GM12878 (cell line): ENCODE measurements around the gene MDGA2. TPM values are rescaled to one million over a fixed set of nuclear protein-coding genes. Genes with fewer than 3 reads are reported as not detected.

ENCODE experiments used
- ATAC-seq: fragments of 200-7000 bp; cut with Tn5 transposase; 3 replicates; pipeline ENCODE4 v1.9.1; 2020; ENCODE audit warnings: mild to moderate bottlenecking, moderate library complexity
- BruUV-seq: library from RNA; stranded (reverse); fragments of 400-500 nt; replicated peaks from 2 replicates; lab custom pipeline; 2021; lab: Mats Ljungman, UMichigan
- CTCF ChIA-PET: fragments of 300-600 bp; sonication (Branson Sonifier 250); formaldehyde crosslinking; extraction: SDS; loops from one replicate; lab custom pipeline; 2021; ENCODE audit warnings: inconsistent platforms; lab: Yijun Ruan, JAX
- POLR2A ChIA-PET: fragments of 350-600 bp; formaldehyde crosslinking; extraction: SDS; loops from one replicate; lab custom pipeline; 2021; ENCODE audit warnings: inconsistent platforms; lab: Charles Lee
- RAD21 ChIA-PET: fragments of 300-600 bp; sonication (Branson Sonifier 250); formaldehyde crosslinking; loops from one replicate; lab custom pipeline; 2023; ENCODE audit warnings: antibody characterized with exemption; ENCODE audit not compliant: unreplicated experiment; lab: Charles Lee
- SMC1A ChIA-PET: fragments of 300-600 bp; sonication (Branson Sonifier 250); formaldehyde crosslinking; loops from one replicate; lab custom pipeline; 2023; ENCODE audit not compliant: unreplicated experiment, uncharacterized antibody; lab: Charles Lee
- DNase-seq: peaks from one replicate; pipeline ENCODE4 v3.0.0-alpha.2; 2011; ENCODE audit warnings: low read depth, low spot score
- FAIRE-seq: peaks from 3 replicates; lab custom pipeline; 2011; peaks lifted over from hg19 to GRCh38; lab: Jason Lieb, UNC
- H2AFZ ChIP-seq: 2 replicates; pipeline ENCODE4 v1.6.0; 2011; ENCODE audit warnings: low read depth, low read length, control low read depth; ENCODE audit not compliant: control insufficient read depth
- H3K27ac ChIP-seq: 2 replicates; pipeline ENCODE4 v1.5.1; 2011; ENCODE audit warnings: control low read depth; ENCODE audit not compliant: control insufficient read depth, insufficient read depth
- H3K27me3 ChIP-seq, 2 experiments: replicated peaks in 1 of 2; 2 replicates each; pipeline versions ENCODE4 v1.6.0 to v1.6.1; 2011; ENCODE audit warnings: low read length in 1 of 2; ENCODE audit not compliant: control insufficient read depth in 2 of 2, insufficient read depth in 2 of 2
- H3K36me3 ChIP-seq, 2 experiments: 2 replicates each; pipeline ENCODE4 v1.5.1; 2011; ENCODE audit warnings: low read length in 1 of 2; ENCODE audit not compliant: control insufficient read depth in 2 of 2, insufficient read depth in 2 of 2
- H3K4me1 ChIP-seq: 2 replicates; pipeline ENCODE4 v1.6.1; 2011; ENCODE audit warnings: mild to moderate bottlenecking, low read length, moderate library complexity, mixed read lengths; ENCODE audit not compliant: control insufficient read depth, insufficient read depth
- H3K4me2 ChIP-seq: 2 replicates; pipeline ENCODE4 v1.6.0; 2011; ENCODE audit warnings: control low read depth; ENCODE audit not compliant: control insufficient read depth, insufficient read depth
- H3K4me3 ChIP-seq: fragments of 200-600 bp; sonication (generic); 2 replicates; pipeline ENCODE4 v1.5.1; 2016
- H3K79me2 ChIP-seq: 2 replicates; pipeline ENCODE4 v1.6.0; 2011; ENCODE audit warnings: low read length; ENCODE audit not compliant: control insufficient read depth, insufficient read depth
- H3K9ac ChIP-seq: 2 replicates; pipeline ENCODE4 v1.8.0; 2011; ENCODE audit warnings: low read length, control low read depth, mixed read lengths; ENCODE audit not compliant: control insufficient read depth, insufficient read depth
- H3K9me3 ChIP-seq: replicated peaks from 3 replicates; pipeline ENCODE4 v1.5.1; 2011; ENCODE audit warnings: mild to moderate bottlenecking, low read length; ENCODE audit not compliant: control insufficient read depth, insufficient read depth
- H4K20me1 ChIP-seq: 2 replicates; pipeline ENCODE4 v1.6.0; 2011; ENCODE audit not compliant: control insufficient read depth, insufficient read depth
- BCL11A ChIP-seq: IDR thresholded peaks from 2 replicates; pipeline ENCODE4 v1.6.1; 2011; ENCODE audit warnings: low read depth, low read length
- BCL3 ChIP-seq: IDR thresholded peaks from 2 replicates; pipeline ENCODE4 v1.6.1; 2011; ENCODE audit warnings: borderline replicate concordance, low read depth, mild to moderate bottlenecking, moderate library complexity, low read length; ENCODE audit not compliant: insufficient read depth, poor library complexity, severe bottlenecking
- BCLAF1 ChIP-seq: fragments of 450-650 bp; IDR thresholded peaks from 2 replicates; pipeline ENCODE4 v1.6.1; 2017; ENCODE audit warnings: antibody characterized with exemption, mild to moderate bottlenecking, moderate library complexity
- IRF4 ChIP-seq: IDR thresholded peaks from 2 replicates; pipeline ENCODE4 v1.6.1; 2011; ENCODE audit warnings: low read depth, low read length
- POLR2AphosphoS5 ChIP-seq: IDR thresholded peaks from 2 replicates; pipeline ENCODE4 v1.6.1; 2011; ENCODE audit warnings: mild to moderate bottlenecking, low read length, inconsistent platforms
- SKIL ChIP-seq: fragments of 450-650 bp; IDR thresholded peaks from 2 replicates; pipeline ENCODE4 v1.6.1; 2017; ENCODE audit warnings: mild to moderate bottlenecking, low read depth, inconsistent platforms; ENCODE audit not compliant: poor library complexity, severe bottlenecking
- ZNF24 ChIP-seq: fragments of 450-650 bp; IDR thresholded peaks from 2 replicates; pipeline ENCODE4 v1.6.1; 2017; ENCODE audit warnings: antibody characterized with exemption, mild to moderate bottlenecking
- WGBS: methylation state at CpG from one replicate; pipeline ENCODE4 v1.1.6; 2016; ENCODE audit warnings: low lambda C conversion rate; ENCODE audit not compliant: insufficient replicate concordance, insufficient coverage; ENCODE audit errors: missing lambda C conversion rate; 5-methylcytosine and 5-hydroxymethylcytosine counted together
- in situ Hi-C: fragments of 300-500 bp; cut with MboI; formaldehyde crosslinking; loops from 9 replicates; pipeline ENCODE4 v1.14.3; 2018; ENCODE audit warnings: mixed read lengths
- intact Hi-C: fragments of 100-400 bp; cut with micrococcal nuclease; formaldehyde crosslinking; loops from one replicate; pipeline ENCODE4 v1.14.2; 2022; ENCODE audit not compliant: unreplicated experiment
- polyA plus RNA-seq, 11 experiments: library from polyadenylated mRNA; depleted of rRNA in 4 of 11; unstranded in 6 of 11; stranded (reverse) in 5 of 11; fragments of >200 nt; fragmentation: Nextera tagmentation in 4 of 11; fragmentation: Illumina TruSeq in 1 of 11; extraction: Ambion mirVana in 4 of 11; extraction: Trizol in 1 of 11; gene quantifications; 1 replicate in 1 of 11; 2 replicates in 10 of 11; pipeline versions ENCODE4 v1.2.1 to v1.2.3, GENCODE V29; 2011 to 2016; ENCODE audit warnings: inconsistent platforms in 2 of 11, missing spikeins in 2 of 11, low read depth in 1 of 11
- total RNA-seq, 4 experiments: library from RNA; depleted of rRNA in 3 of 4; stranded (reverse); fragments of >200 nt in 3 of 4; fragmentation: Illumina TruSeq in 1 of 4; extraction: Trizol in 1 of 4; gene quantifications; 2 replicates each; pipeline versions ENCODE4 v1.2.1 to v1.2.3, GENCODE V29; 2013 to 2021

The MDGA2 gene
- total and polyA plus RNA-seq, 10 of the 15 experiments (the other 5 are each of a cell fraction or from before 2014, with no cell fraction given): not detected

- 3% methylated on average over 5 of the region's 5 CpGs for WGBS
- no peak for TF ChIP-seq BCL11A
- TF ChIP-seq BCLAF1: no peak
- TF ChIP-seq ZNF24: no peak
- TF ChIP-seq BCL3: no peak
- no peak for TF ChIP-seq SKIL
- no peak for TF ChIP-seq POLR2AphosphoS5
- TF ChIP-seq IRF4: no peak
- ATAC-seq (no peak), FAIRE-seq (no peak), DNase-seq (no peak)
- ChIA-PET CTCF (no interaction called here), RAD21 (no interaction called here), SMC1A (no interaction called here), POLR2A (no interaction called here)
- no peak overlapping the region for H2AFZ ChIP-seq
- intact Hi-C loops: no loop called here
- H4K20me1 ChIP-seq: no peaks in the 10 kb centered on the region
- H3K27me3 ChIP-seq: no peaks in the 10 kb centered on the region
- H3K4me3 ChIP-seq: no peak overlapping the region
- no peak overlapping the region for H3K4me2 ChIP-seq
- H3K9me3 ChIP-seq: no peaks in the 10 kb centered on the region
- H3K4me1 ChIP-seq: no peaks in the 10 kb centered on the region
- no TSS peak for BruUV-seq
- H3K36me3 ChIP-seq: no peaks in the 10 kb centered on the region
- in situ Hi-C loops: no loop called here
- H3K27ac ChIP-seq: no peak overlapping the region
- no peaks in the 10 kb centered on the region for H3K79me2 ChIP-seq
- H3K9ac ChIP-seq: no peak overlapping the region
Measured at GRCh38 chr14:47226877-47227520, 448.4 kb downstream of the MDGA2 start.
